Sigmoid colon (tissue), 7 donors: ENCODE measurements around the gene RFNG. TPM values are rescaled to one million over a fixed set of nuclear protein-coding genes. Genes with fewer than 3 reads are reported as not detected.

Source experiments
- DNase-seq: peaks from one replicate; pipeline ENCODE4 v3.0.0-alpha.2; 2019
- H3K27ac ChIP-seq, 4 donors: fragments of 200-600 bp; sonication (generic); one replicate each; pipeline ENCODE4 v1.5.1; 2016 to 2019; ENCODE audit warnings: mild to moderate bottlenecking in 1 of 4
- H3K27me3 ChIP-seq, 3 donors: fragments of 200-600 bp; sonication (generic); one replicate each; pipeline ENCODE4 v1.5.1; 2019; ENCODE audit warnings: mild to moderate bottlenecking in 1 of 3
- H3K36me3 ChIP-seq, 4 donors: fragments of 200-600 bp; sonication (generic); one replicate each; pipeline ENCODE4 v1.5.1; 2016 to 2019
- H3K4me1 ChIP-seq, 4 donors: fragments of 200-600 bp; sonication (generic); one replicate each; pipeline ENCODE4 v1.5.1; 2017 to 2019
- H3K4me3 ChIP-seq, 4 donors: fragments of 200-600 bp; sonication (generic); one replicate each; pipeline ENCODE4 v1.5.1; 2017 to 2019; ENCODE audit warnings: mild to moderate bottlenecking in 2 of 4, moderate library complexity in 1 of 4
- H3K9me3 ChIP-seq, 4 donors: fragments of 200-600 bp in 3 of 4; sonication (generic) in 3 of 4; one replicate each; pipeline versions ENCODE4 v1.5.1 to v1.6.1; 2013 to 2019
- EP300 ChIP-seq, 4 donors: sonication (generic); formaldehyde crosslinking; IDR thresholded peaks; one replicate each; pipeline ENCODE4 v1.6.1; 2017; ENCODE audit warnings: antibody characterized with exemption in 4 of 4
- POLR2A ChIP-seq, 2 donors: fragments of 450-650 bp; IDR thresholded peaks; one replicate each; pipeline ENCODE4 v1.6.1; 2016; ENCODE audit warnings: antibody characterized with exemption in 2 of 2, mild to moderate bottlenecking in 2 of 2, moderate library complexity in 2 of 2
- POLR2AphosphoS5 ChIP-seq, 4 donors: sonication (generic); formaldehyde crosslinking; IDR thresholded peaks; one replicate each; pipeline ENCODE4 v1.6.1; 2017; ENCODE audit warnings: antibody characterized with exemption in 4 of 4
- WGBS, 2 donors: extraction: QIAGEN DNeasy Blood & Tissue Kit; methylation state at CpG; one replicate each; pipeline ENCODE4 v1.1.7; 2013; 5-methylcytosine and 5-hydroxymethylcytosine counted together
- intact Hi-C: fragments of 100-400 bp; cut with DNase I; formaldehyde crosslinking; loops from one replicate; pipeline ENCODE4 v1.15.1; 2023
- polyA plus RNA-seq, 3 donors: library from polyadenylated mRNA; stranded (reverse); fragments of 200-250 nt; gene quantifications; one replicate each; pipeline ENCODE4 v1.2.3, GENCODE V29; 2013
- total RNA-seq, 4 donors: library from RNA; depleted of rRNA; stranded (reverse); fragments of >200 nt; gene quantifications; one replicate each; pipeline ENCODE4 v1.1.0, GENCODE V29; 2016
- TF ChIP-seq, protein P1 (sequence below), 4 experiments: fragments of 450-650 bp in 3 of 4; fragments of 200-600 bp in 1 of 4; IDR thresholded peaks; one replicate each; pipeline ENCODE4 v1.5.1; 2016 to 2019; ENCODE audit warnings: antibody characterized with exemption in 4 of 4, mild to moderate bottlenecking in 3 of 4, moderate library complexity in 2 of 4
- donor health status: healthy with polysubstance abuse.
- donor health status: Bipolar disorder and iron deficiency.
- donor health status: healthy.

The RFNG gene
- total and polyA plus RNA-seq, 7 donors: 13.6 to 38.6 (median 33.5) TPM

DNA sequence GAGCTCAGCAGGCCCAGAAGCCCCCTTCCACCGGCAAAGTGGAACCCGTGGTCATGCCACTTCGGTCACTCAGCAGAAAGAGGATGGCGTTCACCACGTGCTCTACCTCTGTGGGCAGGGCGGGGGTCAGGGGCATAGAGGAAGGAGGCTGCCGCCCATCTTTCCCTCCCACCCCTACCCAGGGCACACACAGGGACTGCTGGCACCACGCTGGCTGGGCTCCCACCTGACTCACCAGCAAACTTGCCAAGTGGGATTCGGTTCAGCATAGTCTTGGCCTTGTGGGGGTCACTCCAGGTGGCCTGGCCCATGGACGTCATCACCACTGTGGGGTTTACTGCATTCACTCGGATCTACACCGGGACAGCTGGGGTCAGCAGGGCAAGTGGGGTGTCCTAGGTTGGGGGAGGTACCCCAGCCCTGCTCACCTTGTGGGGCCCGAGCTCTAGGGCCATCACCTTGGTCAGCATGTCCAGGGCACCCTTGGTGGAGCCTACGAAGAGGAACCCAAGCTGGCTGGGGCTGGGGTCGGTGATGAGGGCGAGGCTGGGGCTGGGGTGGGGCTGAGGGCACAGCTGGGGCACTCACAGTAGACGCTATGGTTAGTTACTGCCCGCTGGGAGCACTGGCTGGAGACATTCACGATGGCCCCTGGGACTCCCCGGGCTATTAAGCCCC, 15.5 kb downstream of the RFNG start:
- 79 to 92% methylated on average over 20 of the region's 20 CpGs for WGBS, 2 donors
- intact Hi-C loops: loop anchor here (2.0 kb wide), 1 partner anchor 63 kb away; the partner anchor contains the start of gene FASN
- peaks cover 6 to 21% (median 18%) of the 10 kb centered on the region in 3 donors for H3K27me3 ChIP-seq
- H3K9me3 ChIP-seq: no peaks in the 10 kb centered on the region
- no peaks in the 10 kb centered on the region for H3K36me3 ChIP-seq
- no peak for DNase-seq
- H3K4me1 ChIP-seq: peaks cover 3 to 30% (median 26%) of the 10 kb centered on the region in 4 donors
- TF ChIP-seq, protein P1, sequence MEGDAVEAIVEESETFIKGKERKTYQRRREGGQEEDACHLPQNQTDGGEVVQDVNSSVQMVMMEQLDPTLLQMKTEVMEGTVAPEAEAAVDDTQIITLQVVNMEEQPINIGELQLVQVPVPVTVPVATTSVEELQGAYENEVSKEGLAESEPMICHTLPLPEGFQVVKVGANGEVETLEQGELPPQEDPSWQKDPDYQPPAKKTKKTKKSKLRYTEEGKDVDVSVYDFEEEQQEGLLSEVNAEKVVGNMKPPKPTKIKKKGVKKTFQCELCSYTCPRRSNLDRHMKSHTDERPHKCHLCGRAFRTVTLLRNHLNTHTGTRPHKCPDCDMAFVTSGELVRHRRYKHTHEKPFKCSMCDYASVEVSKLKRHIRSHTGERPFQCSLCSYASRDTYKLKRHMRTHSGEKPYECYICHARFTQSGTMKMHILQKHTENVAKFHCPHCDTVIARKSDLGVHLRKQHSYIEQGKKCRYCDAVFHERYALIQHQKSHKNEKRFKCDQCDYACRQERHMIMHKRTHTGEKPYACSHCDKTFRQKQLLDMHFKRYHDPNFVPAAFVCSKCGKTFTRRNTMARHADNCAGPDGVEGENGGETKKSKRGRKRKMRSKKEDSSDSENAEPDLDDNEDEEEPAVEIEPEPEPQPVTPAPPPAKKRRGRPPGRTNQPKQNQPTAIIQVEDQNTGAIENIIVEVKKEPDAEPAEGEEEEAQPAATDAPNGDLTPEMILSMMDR (IDR thresholded peaks at IDR 0.05): no peak
- TF ChIP-seq POLR2AphosphoS5 (IDR thresholded peaks at IDR 0.05) (no peak), EP300 (IDR thresholded peaks at IDR 0.05) (no peak), POLR2A (IDR thresholded peaks at IDR 0.05) (no peak)
- peak overlapping the region; percentile 93 to 98 (median 98) for H3K27ac ChIP-seq
- peak overlapping the region in 3 of 4 donors; percentile 58 to 77 (median 66) for H3K4me3 ChIP-seq

DNA sequence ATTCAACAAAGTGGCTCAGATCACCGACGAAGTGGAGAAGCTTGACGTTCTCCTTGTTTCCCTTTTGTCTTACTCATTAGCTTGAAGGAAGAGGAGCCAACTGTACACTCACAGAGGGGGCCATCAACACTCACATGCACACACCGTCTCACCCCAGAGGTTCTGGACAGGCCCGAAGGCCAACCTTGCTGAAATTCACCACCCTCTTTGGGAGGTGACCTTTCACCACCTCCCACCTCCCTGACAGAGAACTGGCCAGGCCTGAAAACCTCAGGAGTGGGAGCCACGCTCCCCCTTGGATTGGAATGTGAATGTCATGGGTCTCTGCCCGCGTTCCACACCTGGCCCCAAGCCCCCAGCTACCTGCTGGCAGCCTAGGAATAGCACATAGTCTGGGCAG, 16.1 kb downstream of the RFNG start:
- no peak for TF ChIP-seq EP300 (IDR thresholded peaks at IDR 0.05)
- no peak for TF ChIP-seq POLR2A (IDR thresholded peaks at IDR 0.05)
- TF ChIP-seq POLR2AphosphoS5 (IDR thresholded peaks at IDR 0.05): no peak
- TF ChIP-seq, protein P1 (IDR thresholded peaks at IDR 0.05): no peak
- Histone ChIP-seq H3K36me3 (no peaks in the 10 kb centered on the region), H3K4me1 (peaks cover 3 to 36% (median 32%) of the 10 kb centered on the region in 4 donors), H3K27me3 (peaks cover 6 to 21% (median 18%) of the 10 kb centered on the region in 3 donors), H3K9me3 (no peaks in the 10 kb centered on the region), H3K4me3 (no peak overlapping the region), H3K27ac (no peak overlapping the region)
- intact Hi-C loops: no loop called here
- DNase-seq: no peak
- WGBS, 2 donors: 95% methylated on average over 8 of the region's 8 CpGs

DNA sequence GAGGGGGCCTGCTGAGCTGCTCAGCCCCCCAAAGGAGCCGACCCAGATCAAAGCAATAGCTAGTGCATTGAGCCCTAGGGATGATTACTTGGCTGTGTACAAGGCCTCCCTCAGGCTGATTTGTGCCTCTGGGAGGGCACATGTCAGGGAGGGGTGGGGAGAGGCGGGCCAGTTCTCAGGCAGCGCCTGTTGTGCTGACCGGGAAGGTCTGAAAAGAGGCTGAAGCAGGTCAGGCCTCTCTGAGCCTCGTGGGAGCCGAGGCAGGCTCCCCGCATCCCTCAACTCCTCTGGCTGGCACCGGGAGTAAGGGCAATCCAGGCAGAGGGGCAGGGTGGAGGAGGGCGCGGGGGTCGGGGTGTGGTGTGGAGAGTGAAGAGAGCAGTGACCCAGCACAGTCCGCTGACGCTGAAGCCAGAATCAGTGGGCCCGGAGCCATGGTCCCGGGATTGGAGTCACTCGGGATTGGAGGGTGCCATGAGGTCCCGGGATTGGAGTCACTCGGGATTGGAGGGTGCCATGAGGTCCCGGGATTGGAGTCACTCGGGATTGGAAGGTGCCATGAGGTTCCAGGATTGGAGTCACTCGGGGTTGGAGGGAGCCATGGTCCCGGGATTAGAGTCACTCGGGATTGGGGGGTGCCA, 17.1 kb downstream of the RFNG start:
- Histone ChIP-seq H3K4me3 (no peak overlapping the region), H3K27me3 (peaks cover 6 to 21% (median 18%) of the 10 kb centered on the region in 3 donors), H3K27ac (no peak overlapping the region), H3K9me3 (no peaks in the 10 kb centered on the region), H3K4me1 (peaks cover 3 to 44% (median 39%) of the 10 kb centered on the region in 4 donors), H3K36me3 (no peaks in the 10 kb centered on the region)
- whole genome bisulfite sequencing, 2 donors: 89 to 92% methylated on average over 23 of the region's 23 CpGs
- TF ChIP-seq, protein P1 (IDR thresholded peaks at IDR 0.05): no peak
- TF ChIP-seq POLR2AphosphoS5 (IDR thresholded peaks at IDR 0.05) (no peak), POLR2A (IDR thresholded peaks at IDR 0.05) (no peak), EP300 (IDR thresholded peaks at IDR 0.05) (no peak)
- intact Hi-C loops: no loop called here
- no peak for DNase-seq

DNA sequence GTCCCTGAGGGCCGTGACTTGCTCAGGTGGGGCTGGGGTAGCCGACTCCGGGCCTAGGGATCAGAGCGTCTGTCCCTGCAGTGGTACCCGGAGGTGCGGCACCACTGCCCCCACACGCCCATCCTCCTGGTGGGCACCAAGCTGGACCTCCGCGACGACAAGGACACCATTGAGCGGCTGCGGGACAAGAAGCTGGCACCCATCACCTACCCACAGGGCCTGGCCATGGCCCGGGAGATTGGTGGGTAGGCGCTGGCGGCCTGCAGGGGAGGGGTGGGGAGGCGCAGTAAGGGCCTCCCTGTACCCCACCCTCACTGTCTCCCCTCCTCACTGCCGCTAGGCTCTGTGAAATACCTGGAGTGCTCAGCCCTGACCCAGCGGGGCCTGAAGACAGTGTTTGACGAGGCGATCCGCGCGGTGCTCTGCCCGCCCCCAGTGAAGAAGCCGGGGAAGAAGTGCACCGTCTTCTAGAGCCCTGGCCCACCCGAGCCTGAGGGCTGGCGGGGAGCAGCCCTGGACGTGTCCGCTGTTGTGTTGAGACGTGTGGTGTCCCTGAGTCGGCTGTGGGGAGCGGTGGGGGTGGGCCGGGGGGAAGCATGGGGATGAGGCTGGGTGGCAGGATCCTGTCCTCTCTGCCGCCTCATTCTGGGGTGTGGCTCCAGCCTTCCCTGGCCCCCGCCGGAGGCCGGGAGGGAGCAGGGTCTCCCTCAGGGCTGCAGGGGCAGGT, 18.1 kb downstream of the RFNG start:
- no peak for DNase-seq
- 93 to 95% methylated on average over 38 of the region's 38 CpGs for WGBS, 2 donors
- no peak overlapping the region for H3K4me3 ChIP-seq
- H3K36me3 ChIP-seq: no peaks in the 10 kb centered on the region
- peaks cover 3 to 44% (median 39%) of the 10 kb centered on the region in 4 donors for H3K4me1 ChIP-seq
- no peak overlapping the region for H3K27ac ChIP-seq
- TF ChIP-seq, protein P1 (IDR thresholded peaks at IDR 0.05): no peak
- TF ChIP-seq POLR2A (IDR thresholded peaks at IDR 0.05): no peak
- no peak for TF ChIP-seq POLR2AphosphoS5 (IDR thresholded peaks at IDR 0.05)
- no peak for TF ChIP-seq EP300 (IDR thresholded peaks at IDR 0.05)
- H3K9me3 ChIP-seq: no peaks in the 10 kb centered on the region
- intact Hi-C loops: no loop called here
- peaks cover 6 to 21% (median 18%) of the 10 kb centered on the region in 3 donors for H3K27me3 ChIP-seq
